Keratinocyte (primary cell): ENCODE measurements around the gene ANKHD1.

Source experiments
- EZH2 ChIP-seq: IDR thresholded peaks from one replicate; pipeline ENCODE4 v1.6.1; 2012; ENCODE audit warnings: inconsistent platforms, mild to moderate bottlenecking, low read length, moderate library complexity
- TF ChIP-seq, protein P1 (sequence below), 3 experiments: IDR thresholded peaks in 1 of 3; conservative IDR thresholded peaks in 1 of 3; optimal IDR thresholded peaks in 1 of 3; 2 replicates in 2 of 3; 3 replicates in 1 of 3; pipeline versions ENCODE3 to v1.5.1; 2011; ENCODE audit warnings: low read length in 3 of 3, mild to moderate bottlenecking in 3 of 3, moderate library complexity in 2 of 3, control low read depth in 1 of 3, inconsistent platforms in 1 of 3; ENCODE audit not compliant: insufficient read depth in 2 of 3; ENCODE audit errors: extremely low read depth in 1 of 3

DNA sequence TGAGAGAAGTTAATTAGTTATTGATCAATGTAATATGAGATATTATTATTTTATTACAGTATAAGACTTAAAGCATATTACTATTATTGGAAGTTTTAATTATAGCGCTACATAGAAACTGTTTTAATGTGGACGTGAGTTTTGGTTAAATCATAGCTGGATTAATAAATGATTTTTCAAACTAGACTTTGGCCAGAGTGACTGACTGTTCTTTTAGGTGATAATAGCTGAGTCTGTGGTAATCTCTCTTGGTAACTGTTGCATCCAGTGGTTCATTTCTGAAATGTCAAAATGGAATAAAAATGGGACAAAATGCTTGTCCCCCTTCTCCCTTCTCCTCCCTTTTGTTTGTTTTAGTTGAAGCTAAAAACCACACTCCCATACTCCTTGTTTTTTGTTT lies 28.1 kb downstream of the ANKHD1 start:
- TF ChIP-seq EZH2: no peak
- TF ChIP-seq, protein P1, sequence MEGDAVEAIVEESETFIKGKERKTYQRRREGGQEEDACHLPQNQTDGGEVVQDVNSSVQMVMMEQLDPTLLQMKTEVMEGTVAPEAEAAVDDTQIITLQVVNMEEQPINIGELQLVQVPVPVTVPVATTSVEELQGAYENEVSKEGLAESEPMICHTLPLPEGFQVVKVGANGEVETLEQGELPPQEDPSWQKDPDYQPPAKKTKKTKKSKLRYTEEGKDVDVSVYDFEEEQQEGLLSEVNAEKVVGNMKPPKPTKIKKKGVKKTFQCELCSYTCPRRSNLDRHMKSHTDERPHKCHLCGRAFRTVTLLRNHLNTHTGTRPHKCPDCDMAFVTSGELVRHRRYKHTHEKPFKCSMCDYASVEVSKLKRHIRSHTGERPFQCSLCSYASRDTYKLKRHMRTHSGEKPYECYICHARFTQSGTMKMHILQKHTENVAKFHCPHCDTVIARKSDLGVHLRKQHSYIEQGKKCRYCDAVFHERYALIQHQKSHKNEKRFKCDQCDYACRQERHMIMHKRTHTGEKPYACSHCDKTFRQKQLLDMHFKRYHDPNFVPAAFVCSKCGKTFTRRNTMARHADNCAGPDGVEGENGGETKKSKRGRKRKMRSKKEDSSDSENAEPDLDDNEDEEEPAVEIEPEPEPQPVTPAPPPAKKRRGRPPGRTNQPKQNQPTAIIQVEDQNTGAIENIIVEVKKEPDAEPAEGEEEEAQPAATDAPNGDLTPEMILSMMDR (optimal IDR thresholded peaks at IDR 0.05 in 1 of 3, IDR thresholded peaks at IDR 0.05 in 1 of 3, conservative IDR thresholded peaks at IDR 0.05 in 1 of 3; ENCODE audit: extremely low read depth in 1 of 3, insufficient read depth in 2 of 3, low read length in 3 of 3): no peak
